Activated naive CD4-positive, alpha-beta T cell treated with anti-CD3 and anti-CD28 coated beads for 36 hours (primary cell): ENCODE measurements around the gene ABHD8. TPM values are rescaled to one million over a fixed set of nuclear protein-coding genes. Genes with fewer than 3 reads are reported as not detected.
A peak's percentile ranks its signal among the peaks of the same experiment; 100 is the strongest.

Experiments
- CTCF ChIA-PET: fragments of 350-600 bp; sonication (Branson Sonifier 250); formaldehyde crosslinking; loops from one replicate; lab custom pipeline; 2021; ENCODE audit warnings: antibody characterized with exemption; lab: Charles Lee
- DNase-seq: peaks from one replicate; pipeline ENCODE4 v3.0.0-alpha.2; 2020
- H3K27ac Mint-ChIP-seq: one replicate; pipeline ENCODE4 v1.8.0; 2021; ENCODE audit warnings: mild to moderate bottlenecking, mixed read lengths
- H3K27me3 Mint-ChIP-seq: one replicate; pipeline ENCODE4 v1.8.0; 2021; ENCODE audit warnings: low read depth, mixed read lengths
- H3K36me3 Mint-ChIP-seq: one replicate; pipeline ENCODE4 v1.8.0; 2021; ENCODE audit warnings: low read depth, mixed read lengths
- H3K4me1 Mint-ChIP-seq: one replicate; pipeline ENCODE4 v1.8.0; 2021; ENCODE audit warnings: low read depth, mixed read lengths
- H3K4me3 Mint-ChIP-seq: one replicate; pipeline ENCODE4 v1.8.0; 2021; ENCODE audit warnings: mild to moderate bottlenecking, moderate library complexity, mixed read lengths
- H3K9me3 Mint-ChIP-seq: one replicate; pipeline ENCODE4 v1.8.0; 2021; ENCODE audit warnings: mixed read lengths
- intact Hi-C: fragments of 100-400 bp; cut with micrococcal nuclease; formaldehyde crosslinking; loops from one replicate; pipeline ENCODE4 v1.15.1; 2023
- total RNA-seq, 2 experiments: library from RNA; stranded (reverse); gene quantifications; one replicate each; pipeline ENCODE4 v1.2.3, GENCODE V29; 2021

The ABHD8 gene
- 1 to 10 TPM; 4.1 to 4.4 TPM for total RNA-seq

DNA sequence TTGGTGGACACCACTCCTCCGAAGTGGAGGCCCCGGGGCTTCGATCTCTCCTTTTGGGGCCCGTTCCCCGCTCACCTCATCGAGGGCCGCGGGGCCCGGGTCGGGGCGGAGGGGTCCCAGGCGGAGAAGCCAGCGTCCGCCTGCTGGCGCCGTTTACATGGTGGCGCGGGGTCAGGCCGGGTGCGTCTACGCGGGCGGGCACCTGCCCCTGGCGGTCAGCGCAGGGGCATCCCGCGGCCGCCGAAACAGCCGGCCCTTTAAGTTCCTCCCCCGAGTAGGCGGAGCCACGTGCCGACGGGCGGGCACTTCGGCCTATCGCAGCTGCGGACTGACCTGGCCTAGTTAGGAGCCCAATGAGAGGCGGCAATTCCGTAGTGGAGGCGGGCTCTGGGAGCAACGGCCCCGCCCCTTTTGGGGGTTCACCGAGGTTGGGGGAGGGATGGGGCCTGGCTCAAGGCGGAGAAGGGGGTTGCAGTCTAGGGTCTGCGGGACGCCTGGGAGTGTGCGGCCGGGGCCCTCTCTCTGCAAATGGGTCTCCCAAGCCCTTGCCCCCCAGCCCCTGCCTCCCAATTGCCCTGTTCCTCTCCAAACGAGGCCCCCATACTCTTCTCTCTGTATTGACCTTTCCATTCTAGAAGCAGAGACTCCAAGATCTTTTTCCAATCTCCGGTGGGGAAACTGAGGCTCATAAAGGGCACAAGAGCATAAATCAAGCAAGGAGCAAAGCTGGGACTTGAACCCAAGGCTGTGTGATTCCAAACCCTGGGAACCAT is at the start of gene ABHD8:
ABHD8 (minus strand) TSS at position 259 of the 773 bp plus-strand sequence. CDS start 1,809 bp downstream, outside the sequence.
- intact Hi-C loops = loop anchor here (10.0 kb wide), 1 partner anchor 469 kb away; no protein-coding TSS in a partner anchor
- CTCF ChIA-PET = interaction anchor here (0.6 to 2.5 kb wide), 4 partner anchors 10 to 68 kb away, joined by 3 to 10 read pairs (median 3); no protein-coding TSS in a partner anchor
- Mint-ChIP-seq H3K27me3 (no peaks in the 10 kb centered on the region), H3K27ac (no peak within 1 kb of the TSS), H3K9me3 (no peaks in the 10 kb centered on the region), H3K4me3 (peak within 1 kb of the TSS; percentile 64), H3K36me3 (peaks cover under 1% of the 10 kb centered on the region), H3K4me1 (peaks cover 38% of the 10 kb centered on the region)
- peak; percentile 96 for DNase-seq

DNA sequence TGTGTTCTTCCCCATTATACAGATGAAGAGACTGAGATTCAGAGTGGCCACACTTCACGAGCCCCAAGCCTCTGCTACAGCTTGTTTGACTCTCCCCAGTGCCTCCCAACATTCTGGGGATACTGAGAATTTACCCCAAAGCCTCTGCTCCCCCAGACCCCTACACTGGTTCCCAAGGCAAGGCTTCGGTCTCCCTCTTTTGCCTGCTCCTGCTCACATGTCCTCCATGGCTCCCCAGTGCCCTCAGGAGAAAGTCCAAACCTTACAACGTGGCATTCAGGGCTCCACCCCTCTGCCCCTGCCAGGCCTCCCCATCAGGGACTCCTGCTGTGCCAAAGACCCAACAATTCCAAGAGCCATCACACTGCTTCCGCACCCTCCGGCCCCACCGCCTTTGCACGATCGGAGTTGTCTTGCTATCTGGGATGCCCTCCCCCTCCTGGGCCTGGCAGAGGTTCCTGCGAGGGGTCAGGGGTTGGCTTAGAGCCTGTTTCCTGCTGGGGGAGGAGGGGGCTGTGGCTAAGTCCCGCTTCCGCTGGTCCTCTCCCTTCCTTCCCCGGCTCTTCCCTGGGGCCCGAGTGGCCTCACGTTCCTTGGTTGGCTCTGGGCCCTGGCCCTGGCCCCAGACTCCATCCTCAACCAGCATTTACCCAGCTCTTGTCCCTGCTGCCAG is 49.5 kb upstream of the ABHD8 start:
- Mint-ChIP-seq H3K27ac (no peak overlapping the region), H3K9me3 (no peaks in the 10 kb centered on the region), H3K4me3 (no peak overlapping the region), H3K4me1 (no peaks in the 10 kb centered on the region), H3K27me3 (peaks cover 12% of the 10 kb centered on the region), H3K36me3 (no peaks in the 10 kb centered on the region)
- DNase-seq = no peak
- intact Hi-C loops = no loop called here
- CTCF ChIA-PET = no interaction called here

DNA sequence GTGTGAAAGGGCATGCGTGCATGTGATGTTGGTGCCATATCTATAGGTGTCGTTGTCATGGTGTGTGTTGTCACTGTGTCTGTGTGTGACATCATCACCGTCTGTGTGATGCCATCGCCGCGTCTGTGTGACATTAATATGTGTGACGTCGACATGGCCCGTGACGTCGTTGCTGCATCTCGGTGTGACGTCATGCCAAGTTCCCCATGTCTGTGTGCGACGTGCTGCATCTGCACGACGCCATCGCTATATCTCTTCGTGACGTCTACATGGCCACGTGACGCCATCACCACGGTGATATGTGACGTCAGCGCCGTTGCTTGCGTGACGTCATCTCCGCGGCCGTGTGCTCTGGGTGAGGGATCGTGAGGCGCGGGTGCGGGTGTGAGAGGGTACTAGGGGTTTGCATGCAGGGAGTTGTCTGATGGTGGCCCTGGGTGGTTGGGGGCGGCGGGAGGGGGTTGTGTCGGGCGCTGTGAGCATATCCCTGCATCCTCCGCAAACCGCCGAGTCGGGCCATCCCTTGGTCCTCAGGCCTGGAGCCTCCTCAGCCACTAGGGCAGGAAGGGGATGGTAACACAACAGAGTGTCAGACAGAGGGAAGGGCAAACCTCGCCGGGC is 48.7 kb upstream of the ABHD8 start:
- CTCF ChIA-PET = no interaction called here
- H3K4me1 Mint-ChIP-seq = no peaks in the 10 kb centered on the region
- H3K27ac Mint-ChIP-seq = no peak overlapping the region
- H3K36me3 Mint-ChIP-seq = no peaks in the 10 kb centered on the region
- peaks cover 13% of the 10 kb centered on the region for H3K27me3 Mint-ChIP-seq
- H3K4me3 Mint-ChIP-seq = no peak overlapping the region
- intact Hi-C loops = no loop called here
- H3K9me3 Mint-ChIP-seq = no peaks in the 10 kb centered on the region
- no peak for DNase-seq

DNA sequence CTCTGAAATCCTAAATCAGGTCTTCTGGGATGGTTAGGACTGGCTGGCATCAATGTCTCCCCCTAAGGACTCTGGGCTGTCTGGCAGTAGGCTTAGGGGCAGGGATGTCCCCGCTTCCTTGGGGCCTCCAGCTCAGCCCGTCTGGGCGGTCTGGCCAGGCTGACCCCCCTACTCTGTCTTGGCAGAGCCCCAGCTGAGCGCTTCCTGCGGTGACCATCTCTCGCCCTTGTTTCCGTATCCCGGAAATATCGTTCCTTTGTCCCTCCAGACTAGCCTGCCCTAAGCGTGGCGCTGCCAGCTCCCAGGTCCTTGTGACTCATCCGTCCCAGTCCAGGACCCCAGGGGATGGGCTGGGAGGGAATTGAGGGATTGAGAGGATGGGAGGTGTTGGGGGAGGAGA is 45.5 kb upstream of the ABHD8 start:
- peaks cover 13% of the 10 kb centered on the region for H3K27me3 Mint-ChIP-seq
- peaks cover 3% of the 10 kb centered on the region for H3K4me1 Mint-ChIP-seq
- no peaks in the 10 kb centered on the region for H3K36me3 Mint-ChIP-seq
- intact Hi-C loops = no loop called here
- H3K27ac Mint-ChIP-seq = no peak overlapping the region
- no peak for DNase-seq
- CTCF ChIA-PET = interaction anchor here (0.7 to 3.5 kb wide), 3 partner anchors 35 to 112 kb away, joined by 3 to 17 read pairs (median 10); partner anchors contain the start of gene NXNL1
- H3K4me3 Mint-ChIP-seq = no peak overlapping the region
- H3K9me3 Mint-ChIP-seq = no peaks in the 10 kb centered on the region

GRCh38 chr19:17347877-17348276 is 44.7 kb upstream of the ABHD8 start:
- H3K27me3 Mint-ChIP-seq = peaks cover 13% of the 10 kb centered on the region
- CTCF ChIA-PET = interaction anchor here (1.7 to 3.5 kb wide), 3 partner anchors 36 to 41 kb away, joined by 5 to 17 read pairs (median 10); no protein-coding TSS in a partner anchor
- no peaks in the 10 kb centered on the region for H3K36me3 Mint-ChIP-seq
- DNase-seq = no peak
- intact Hi-C loops = no loop called here
- H3K4me3 Mint-ChIP-seq = no peak overlapping the region
- no peaks in the 10 kb centered on the region for H3K9me3 Mint-ChIP-seq
- no peak overlapping the region for H3K27ac Mint-ChIP-seq
- peaks cover 3% of the 10 kb centered on the region for H3K4me1 Mint-ChIP-seq

DNA sequence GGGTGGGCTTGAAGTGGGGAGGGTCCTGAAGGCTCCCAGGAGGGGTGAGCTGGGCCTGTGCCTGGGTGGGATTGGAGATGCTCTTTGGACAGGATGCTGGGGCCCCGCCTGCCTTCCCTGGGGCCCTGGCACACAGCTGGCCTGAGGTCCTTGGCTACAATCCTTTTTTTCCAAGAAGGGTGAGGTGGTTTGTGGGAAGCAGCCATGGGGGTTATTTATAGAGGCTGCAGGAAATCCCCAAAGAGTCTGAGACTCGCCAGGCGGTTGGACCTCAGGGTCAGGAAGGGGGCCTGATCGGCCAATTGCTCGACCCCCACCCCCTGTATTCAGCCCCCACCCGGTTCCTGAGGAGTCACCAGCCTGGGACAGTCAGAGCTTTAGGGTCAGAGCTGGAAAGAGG is 44.1 kb upstream of the ABHD8 start:
- H3K27me3 Mint-ChIP-seq = peaks cover 13% of the 10 kb centered on the region
- intact Hi-C loops = no loop called here
- peaks cover 2% of the 10 kb centered on the region for H3K36me3 Mint-ChIP-seq
- no peaks in the 10 kb centered on the region for H3K9me3 Mint-ChIP-seq
- H3K27ac Mint-ChIP-seq = no peak overlapping the region
- CTCF ChIA-PET = interaction anchor here (0.6 to 3.5 kb wide), 5 partner anchors 18 to 42 kb away, joined by 3 to 17 read pairs (median 5); no protein-coding TSS in a partner anchor
- no peak for DNase-seq
- H3K4me3 Mint-ChIP-seq = no peak overlapping the region
- peaks cover 3% of the 10 kb centered on the region for H3K4me1 Mint-ChIP-seq

GRCh38 chr19:17346109-17346671 is 43.0 kb upstream of the ABHD8 start:
- Mint-ChIP-seq H3K27me3 (peaks cover 8% of the 10 kb centered on the region), H3K4me3 (no peak overlapping the region), H3K36me3 (peaks cover 3% of the 10 kb centered on the region), H3K4me1 (peaks cover 3% of the 10 kb centered on the region), H3K27ac (no peak overlapping the region), H3K9me3 (no peaks in the 10 kb centered on the region)
- CTCF ChIA-PET = interaction anchor here (0.7 to 1.5 kb wide), 7 partner anchors 10 to 121 kb away, joined by 3 to 14 read pairs (median 4); no protein-coding TSS in a partner anchor
- DNase-seq = peak; percentile 88
- intact Hi-C loops = loop anchor here (1.0 kb wide), 3 partner anchors 40 to 120 kb away; no protein-coding TSS in a partner anchor

- DNase-seq = no peak
- no peak overlapping the region for H3K27ac Mint-ChIP-seq
- peaks cover 9% of the 10 kb centered on the region for H3K36me3 Mint-ChIP-seq
- peaks cover 13% of the 10 kb centered on the region for H3K4me1 Mint-ChIP-seq
- no peaks in the 10 kb centered on the region for H3K27me3 Mint-ChIP-seq
- no peaks in the 10 kb centered on the region for H3K9me3 Mint-ChIP-seq
- intact Hi-C loops = no loop called here
- no peak overlapping the region for H3K4me3 Mint-ChIP-seq
- CTCF ChIA-PET = interaction anchor here (2.7 kb wide), 1 partner anchor 44 kb away, joined by 17 read pairs; no protein-coding TSS in a partner anchor
Measured at GRCh38 chr19:17341845-17342244, 38.6 kb upstream of the ABHD8 start.

DNA sequence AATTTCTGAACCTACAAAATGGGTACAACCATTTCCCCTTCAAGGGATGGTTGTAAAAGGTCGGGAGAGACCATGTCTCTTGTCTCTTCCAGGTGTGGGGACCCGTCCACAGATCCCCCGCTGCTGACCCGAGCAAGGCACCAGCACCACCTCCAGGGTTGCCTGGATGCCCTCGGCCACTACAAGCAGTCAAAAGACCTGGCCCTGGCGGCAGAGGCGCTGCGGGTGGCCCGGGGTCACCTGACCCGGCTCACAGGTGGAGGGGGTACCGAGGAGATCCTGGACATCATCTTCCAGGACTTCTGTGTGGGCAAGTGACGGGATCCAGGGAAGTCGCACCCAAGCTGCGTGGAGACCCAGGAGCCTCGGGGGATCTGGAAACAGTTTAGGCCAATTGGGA is 38.2 kb upstream of the ABHD8 start:
- no peak for DNase-seq
- no peak overlapping the region for H3K27ac Mint-ChIP-seq
- H3K27me3 Mint-ChIP-seq = no peaks in the 10 kb centered on the region
- H3K9me3 Mint-ChIP-seq = no peaks in the 10 kb centered on the region
- intact Hi-C loops = no loop called here
- H3K4me3 Mint-ChIP-seq = no peak overlapping the region
- peaks cover 9% of the 10 kb centered on the region for H3K36me3 Mint-ChIP-seq
- H3K4me1 Mint-ChIP-seq = peaks cover 12% of the 10 kb centered on the region
- CTCF ChIA-PET = no interaction called here

DNA sequence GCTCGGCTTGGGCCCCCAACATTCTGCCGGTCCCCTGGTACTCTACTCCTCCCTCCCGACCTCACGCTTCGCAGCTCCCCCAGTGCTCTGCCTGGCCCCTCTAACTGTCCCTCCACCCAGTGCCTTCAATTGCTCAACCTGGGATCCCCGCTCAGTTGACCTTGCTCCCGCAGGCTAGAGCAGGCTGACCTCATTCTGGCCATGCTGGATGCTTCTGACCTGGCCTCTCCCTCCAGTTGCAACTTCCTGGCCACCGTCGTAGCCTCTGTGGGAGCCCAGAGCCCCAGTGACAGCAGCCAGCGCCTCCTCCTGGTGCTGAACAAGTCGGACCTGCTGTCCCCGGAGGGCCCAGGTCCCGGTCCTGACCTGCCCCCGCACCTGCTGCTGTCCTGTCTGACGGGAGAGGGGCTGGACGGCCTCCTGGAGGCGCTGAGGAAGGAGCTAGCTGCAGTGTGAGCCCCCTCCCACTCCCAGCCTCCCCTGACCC is 37.7 kb upstream of the ABHD8 start:
- intact Hi-C loops = no loop called here
- CTCF ChIA-PET = no interaction called here
- no peak overlapping the region for H3K4me3 Mint-ChIP-seq
- DNase-seq = no peak
- peaks cover 12% of the 10 kb centered on the region for H3K4me1 Mint-ChIP-seq
- peaks cover 9% of the 10 kb centered on the region for H3K36me3 Mint-ChIP-seq
- no peaks in the 10 kb centered on the region for H3K27me3 Mint-ChIP-seq
- H3K27ac Mint-ChIP-seq = no peak overlapping the region
- H3K9me3 Mint-ChIP-seq = no peaks in the 10 kb centered on the region

DNA sequence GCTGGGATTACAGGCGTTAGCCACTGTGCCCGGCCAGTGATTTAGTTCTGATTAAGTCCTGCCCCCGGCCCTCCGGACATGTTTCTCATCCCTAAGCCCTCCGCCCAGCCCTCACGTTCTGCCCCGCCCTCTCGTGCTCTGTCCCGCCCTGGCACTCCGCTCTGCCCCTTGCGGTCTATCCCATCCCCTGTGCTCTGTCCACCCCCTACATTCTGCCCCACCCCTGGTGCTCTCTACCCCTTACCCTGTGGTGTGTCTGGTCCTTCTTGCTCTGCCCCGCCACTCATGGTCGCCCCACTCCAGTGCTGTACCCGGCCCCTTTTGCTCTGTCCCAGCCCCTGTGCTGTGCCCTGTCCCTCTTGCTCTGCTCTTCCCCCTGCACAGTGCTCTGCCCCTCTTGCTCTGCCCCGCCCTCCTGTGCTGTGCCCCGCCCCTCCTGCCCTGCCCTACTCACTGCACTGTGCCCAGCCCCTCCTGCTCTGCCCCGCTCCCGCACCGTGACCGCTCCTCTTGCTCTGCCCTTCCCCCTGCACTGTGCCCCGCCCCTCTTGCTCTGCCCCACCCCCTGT is 37.2 kb upstream of the ABHD8 start:
- intact Hi-C loops = no loop called here
- CTCF ChIA-PET = no interaction called here
- no peak for DNase-seq
- Mint-ChIP-seq H3K27ac (no peak overlapping the region), H3K36me3 (peaks cover 9% of the 10 kb centered on the region), H3K27me3 (no peaks in the 10 kb centered on the region), H3K4me1 (peaks cover 13% of the 10 kb centered on the region), H3K4me3 (peak overlapping the region; percentile 32), H3K9me3 (no peaks in the 10 kb centered on the region)
